HUES6 (cell line): ENCODE results near the gene PEX11B.
A peak's percentile ranks its signal among the peaks of the same experiment; 100 is the strongest.

ENCODE experiments used
- H3K27ac ChIP-seq: 2 replicates; pipeline ENCODE4 v1.7.0; 2013; ENCODE audit warnings: low read depth, mild to moderate bottlenecking, low read length, inconsistent platforms
- H3K27me3 ChIP-seq: 2 replicates; pipeline ENCODE4 v1.6.1; 2013; ENCODE audit warnings: low read length; ENCODE audit not compliant: control insufficient read depth, insufficient read depth
- H3K36me3 ChIP-seq: 2 replicates; pipeline ENCODE4 v1.6.1; 2013; ENCODE audit warnings: low read length; ENCODE audit not compliant: control insufficient read depth, insufficient read depth
- H3K4me1 ChIP-seq: 2 replicates; pipeline ENCODE4 v1.6.1; 2013; ENCODE audit warnings: low read length; ENCODE audit not compliant: control insufficient read depth, insufficient read depth
- H3K4me3 ChIP-seq: 2 replicates; pipeline ENCODE4 v1.5.1; 2013; ENCODE audit warnings: low read depth, low read length
- H3K9ac ChIP-seq: one replicate; pipeline ENCODE4 v1.6.1; 2013; ENCODE audit warnings: mild to moderate bottlenecking, low read length
- H3K9me3 ChIP-seq: 2 replicates; pipeline ENCODE4 v1.6.1; 2013; ENCODE audit warnings: low read depth, low read length; ENCODE audit not compliant: control insufficient read depth, insufficient read depth

The PEX11B gene

GRCh38 chr1:145960468-145961108 is 42.1 kb upstream of the PEX11B start:
- Histone ChIP-seq H3K4me1 (peaks cover 30% of the 10 kb centered on the region), H3K27ac (no peak overlapping the region), H3K9ac (peak overlapping the region; percentile 30), H3K4me3 (peak overlapping the region; percentile 83), H3K9me3 (no peaks in the 10 kb centered on the region), H3K27me3 (peaks cover 78% of the 10 kb centered on the region), H3K36me3 (no peaks in the 10 kb centered on the region)

DNA sequence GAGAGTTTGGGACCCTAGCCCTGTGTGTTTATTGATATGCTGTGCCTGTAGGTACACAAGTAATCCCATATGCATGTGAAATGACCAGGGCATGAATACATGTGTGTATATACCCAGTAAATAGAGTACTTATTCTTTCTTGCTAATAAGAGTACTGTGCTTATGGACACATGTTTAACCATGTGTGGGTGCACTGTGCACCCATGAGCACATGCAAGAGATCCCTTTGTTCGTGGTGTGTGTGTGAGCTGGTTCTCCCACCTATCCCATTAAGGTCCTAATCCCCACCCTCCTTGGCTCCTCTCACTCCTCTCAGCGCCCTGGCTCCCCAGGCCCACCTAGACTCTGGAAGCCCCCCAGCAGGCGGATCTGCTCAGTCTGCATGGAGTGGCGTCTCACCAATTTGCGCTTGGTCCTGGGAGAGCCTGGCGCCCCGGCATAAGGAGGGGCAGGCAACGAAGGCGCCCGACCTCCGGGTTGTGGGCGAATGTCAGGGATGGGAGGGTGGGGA is 41.5 kb upstream of the PEX11B start:
- H3K9me3 ChIP-seq: no peaks in the 10 kb centered on the region
- H3K27ac ChIP-seq: no peak overlapping the region
- no peak overlapping the region for H3K9ac ChIP-seq
- H3K4me3 ChIP-seq: peak overlapping the region; percentile 83
- peaks cover 83% of the 10 kb centered on the region for H3K27me3 ChIP-seq
- H3K4me1 ChIP-seq: peaks cover 30% of the 10 kb centered on the region
- H3K36me3 ChIP-seq: no peaks in the 10 kb centered on the region

- H3K27ac ChIP-seq: no peak overlapping the region
- peaks cover 84% of the 10 kb centered on the region for H3K27me3 ChIP-seq
- H3K4me3 ChIP-seq: peak overlapping the region; percentile 83; the same call in 1 of the 2 replicates
- no peak overlapping the region for H3K9ac ChIP-seq
- no peaks in the 10 kb centered on the region for H3K36me3 ChIP-seq
- no peaks in the 10 kb centered on the region for H3K9me3 ChIP-seq
- peaks cover 30% of the 10 kb centered on the region for H3K4me1 ChIP-seq
These were observed 40.8 kb upstream of the PEX11B start for GRCh38 chr1:145959333-145959732.

- peaks cover 26% of the 10 kb centered on the region for H3K4me1 ChIP-seq
- H3K9ac ChIP-seq: no peak overlapping the region
- no peak overlapping the region for H3K4me3 ChIP-seq
- H3K36me3 ChIP-seq: no peaks in the 10 kb centered on the region
- H3K27ac ChIP-seq: no peak overlapping the region
- H3K27me3 ChIP-seq: peaks cover 81% of the 10 kb centered on the region
- H3K9me3 ChIP-seq: no peaks in the 10 kb centered on the region
These were observed 40.2 kb upstream of the PEX11B start for GRCh38 chr1:145958734-145959133.

DNA sequence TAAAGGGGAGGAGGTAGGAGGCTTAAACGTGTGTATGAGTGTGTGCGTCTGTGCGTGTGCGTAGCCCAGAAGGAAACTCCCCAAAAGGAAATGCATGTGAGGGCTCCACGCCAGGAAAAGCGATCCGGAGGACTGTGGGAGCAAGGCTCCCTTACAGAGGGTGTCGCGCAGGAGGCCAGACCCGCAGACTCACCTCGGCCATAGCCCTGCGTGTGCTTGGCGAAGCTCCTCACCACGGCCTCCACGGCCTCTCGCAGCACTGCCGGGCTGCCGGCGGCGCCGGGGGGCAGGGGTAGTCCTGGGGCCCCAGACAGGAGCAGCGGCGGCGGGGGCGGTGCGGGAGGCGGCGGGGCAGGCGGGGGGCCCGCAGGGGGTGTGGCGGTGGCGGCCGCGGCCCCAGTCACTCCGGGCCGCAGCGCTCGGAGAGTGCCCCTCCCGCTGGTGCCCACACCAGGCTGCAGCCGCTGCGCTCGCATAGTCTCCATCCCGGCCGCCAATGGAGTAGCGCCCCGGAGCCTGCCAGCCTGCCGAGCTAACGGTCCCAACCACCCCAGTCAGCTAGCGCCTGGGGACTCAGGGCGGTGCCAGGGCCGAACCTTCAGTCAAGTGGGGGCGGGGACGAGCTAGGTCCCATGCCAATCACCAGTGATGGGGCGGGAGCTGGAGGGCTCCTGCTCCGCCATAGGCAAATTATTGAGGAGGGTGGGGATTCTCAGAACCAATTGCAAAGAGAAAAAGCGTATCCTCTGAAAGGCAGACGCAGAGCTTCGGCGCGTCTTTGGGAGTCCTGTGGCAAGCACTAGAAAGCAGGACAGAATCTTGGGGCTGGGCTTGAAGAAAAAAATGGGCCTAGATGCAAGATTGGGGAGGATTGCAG is 39.2 kb upstream of the PEX11B start, which contains the start of gene LIX1L:
Gene LIX1L (minus strand): TSS at position 575 of the 877 bp plus-strand sequence. CDS start 90 bp downstream, at position 485.
- no peaks in the 10 kb centered on the region for H3K36me3 ChIP-seq
- H3K4me1 ChIP-seq: peaks cover 15% of the 10 kb centered on the region
- H3K9ac ChIP-seq: peak within 1 kb of the TSS; percentile 55
- no peaks in the 10 kb centered on the region for H3K9me3 ChIP-seq
- H3K27ac ChIP-seq: no peak within 1 kb of the TSS
- H3K27me3 ChIP-seq: peaks cover 70% of the 10 kb centered on the region
- H3K4me3 ChIP-seq: peak within 1 kb of the TSS; percentile 66

DNA sequence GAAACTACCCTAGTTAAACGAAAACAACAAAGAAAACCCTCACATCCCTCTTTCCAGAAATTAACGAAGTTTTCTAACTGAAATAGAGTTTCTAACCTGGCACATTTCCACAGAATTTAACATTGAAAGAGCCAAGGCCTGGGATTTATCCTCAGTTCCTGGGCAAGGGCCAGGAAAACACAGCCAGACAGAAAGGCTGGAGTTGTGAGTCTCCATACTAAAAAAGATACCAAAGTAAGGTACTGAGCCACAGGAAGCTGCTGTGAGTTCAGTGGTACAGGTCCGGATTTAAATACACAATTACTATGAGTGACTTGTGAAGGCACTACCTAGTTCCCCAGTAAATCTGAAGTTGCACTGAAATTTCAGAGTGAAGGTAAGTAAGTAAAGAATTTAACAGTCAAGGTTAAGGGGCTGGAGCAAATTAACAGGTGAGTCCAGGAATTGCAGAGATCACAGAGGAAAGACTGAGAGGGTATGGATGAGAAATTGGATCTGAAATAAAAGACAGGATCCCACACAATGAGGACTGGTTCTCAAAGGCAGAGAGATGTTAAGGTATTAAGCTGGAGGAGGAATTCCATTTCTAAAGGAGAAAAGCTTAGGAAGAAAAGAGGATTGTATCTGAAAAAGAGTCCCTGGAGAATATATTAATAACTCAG is 38.4 kb upstream of the PEX11B start:
- no peak overlapping the region for H3K27ac ChIP-seq
- H3K27me3 ChIP-seq: peaks cover 63% of the 10 kb centered on the region
- H3K9ac ChIP-seq: peak overlapping the region; percentile 55
- H3K4me3 ChIP-seq: peak overlapping the region; percentile 66
- H3K4me1 ChIP-seq: peaks cover 12% of the 10 kb centered on the region; the same call in 1 of the 2 replicates
- no peaks in the 10 kb centered on the region for H3K9me3 ChIP-seq
- no peaks in the 10 kb centered on the region for H3K36me3 ChIP-seq

DNA sequence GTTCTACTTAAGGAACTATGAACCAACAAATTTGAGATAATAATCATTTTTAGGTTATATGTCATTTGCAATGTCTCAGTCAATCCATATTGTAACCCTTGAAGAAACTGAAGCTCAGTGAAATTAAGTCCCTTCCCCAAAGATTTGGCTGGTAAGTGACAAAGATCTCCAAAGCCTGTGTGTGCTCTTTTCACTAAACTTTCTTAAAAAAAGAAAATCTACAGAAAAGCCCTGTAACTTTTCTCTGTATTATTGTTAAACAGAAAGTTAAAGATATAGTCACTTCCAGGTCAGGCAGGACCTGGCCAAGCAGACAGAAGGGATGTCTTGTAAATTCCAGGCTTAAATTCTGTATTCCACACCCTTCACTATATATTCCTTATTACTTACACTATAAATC is 37.8 kb upstream of the PEX11B start:
- no peak overlapping the region for H3K27ac ChIP-seq
- H3K4me1 ChIP-seq: peaks cover 10% of the 10 kb centered on the region; the same call in 1 of the 2 replicates

DNA sequence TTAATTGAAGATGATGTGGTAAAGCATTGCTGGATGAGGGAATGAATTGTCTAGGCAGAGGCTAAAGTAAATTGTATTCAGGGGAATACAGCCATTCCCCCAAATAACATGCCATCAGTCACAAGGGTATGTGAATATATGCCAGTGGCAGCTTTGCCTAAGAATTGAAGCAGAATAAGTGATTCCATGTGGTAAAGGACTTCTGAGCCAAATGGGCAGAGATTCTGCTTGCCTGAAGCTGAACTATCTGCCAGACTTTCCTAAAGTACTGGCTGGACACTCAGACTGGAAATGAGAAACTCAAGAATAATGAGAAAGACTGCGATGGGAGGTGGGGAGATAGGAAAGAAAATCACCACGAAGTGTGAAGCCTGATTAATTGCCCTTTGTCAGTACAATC is 36.9 kb upstream of the PEX11B start:
- Histone ChIP-seq H3K9ac (no peak overlapping the region), H3K27me3 (peaks cover 48% of the 10 kb centered on the region), H3K36me3 (no peaks in the 10 kb centered on the region), H3K4me1 (peaks cover 13% of the 10 kb centered on the region; the same call in 1 of the 2 replicates), H3K4me3 (no peak overlapping the region), H3K27ac (no peak overlapping the region), H3K9me3 (no peaks in the 10 kb centered on the region)

More for the DNA sequence above, 37.8 kb upstream of the PEX11B start:
- Histone ChIP-seq H3K36me3 (no peaks in the 10 kb centered on the region), H3K9me3 (no peaks in the 10 kb centered on the region), H3K4me3 (peak overlapping the region; percentile 66; the same call in 1 of the 2 replicates), H3K27me3 (peaks cover 57% of the 10 kb centered on the region), H3K9ac (no peak overlapping the region)

DNA sequence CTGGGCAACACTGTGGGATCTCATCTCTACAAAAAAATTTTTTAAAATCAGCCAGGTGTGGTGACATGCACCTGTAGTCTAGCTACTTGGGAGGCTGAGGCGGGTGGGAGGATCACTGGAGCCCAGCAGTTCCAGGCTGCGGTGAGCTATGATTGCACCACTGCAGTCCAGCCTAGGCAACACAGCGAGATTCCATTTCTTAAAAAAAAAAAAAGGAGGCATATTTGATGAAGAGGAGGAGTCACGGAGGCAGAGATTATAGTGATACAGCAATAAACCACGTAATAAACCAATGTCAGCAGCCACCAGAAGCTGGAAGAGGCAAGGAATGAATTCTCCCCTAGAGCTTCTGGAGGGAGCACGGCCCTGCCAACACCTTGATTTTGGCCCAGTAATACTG is 35.3 kb upstream of the PEX11B start:
- Histone ChIP-seq H3K4me1 (peaks cover 7% of the 10 kb centered on the region; the same call in 1 of the 2 replicates), H3K9ac (no peak overlapping the region), H3K4me3 (no peak overlapping the region), H3K36me3 (no peaks in the 10 kb centered on the region), H3K27me3 (peaks cover 34% of the 10 kb centered on the region), H3K9me3 (no peaks in the 10 kb centered on the region), H3K27ac (no peak overlapping the region)

- Histone ChIP-seq H3K27ac (no peak overlapping the region), H3K9ac (no peak overlapping the region), H3K4me3 (no peak overlapping the region), H3K4me1 (peaks cover 8% of the 10 kb centered on the region), H3K27me3 (peaks cover 26% of the 10 kb centered on the region), H3K9me3 (no peaks in the 10 kb centered on the region), H3K36me3 (no peaks in the 10 kb centered on the region)
These were observed 34.4 kb upstream of the PEX11B start for GRCh38 chr1:145952903-145953302.
